ENCODE results near the gene NSG1. TPM values are rescaled to one million over a fixed set of nuclear protein-coding genes. Genes with fewer than 3 reads are reported as not detected.

Gene NSG1
- polyA plus RNA-seq, 1 of the 3 experiments (the other 2 are of a cell fraction) = 11.4 TPM

GRCh38 chr4:4457803-4458553 lies 71.1 kb downstream of the NSG1 start:
- Histone ChIP-seq H4K20me1 (ENCODE audit: insufficient read depth) (no peaks in the 10 kb centered on the region), H3F3A (replicated peaks; ENCODE audit: insufficient read depth) (peaks cover 17% of the 10 kb centered on the region), H3K27ac (ENCODE audit: low read depth in 2 of 2, low read length in 1 of 2) (peak overlapping the region in 1 of 2 experiments; percentile 86; a peak in 2 of 4 replicates), H3K27me3 (ENCODE audit: insufficient read depth) (no peaks in the 10 kb centered on the region), H3K79me2 (ENCODE audit: insufficient read depth) (no peaks in the 10 kb centered on the region), H3K36me3 (replicated peaks in 1 of 2; ENCODE audit: control insufficient read depth in 1 of 2, insufficient read depth in 2 of 2, low read length in 1 of 2) (peaks cover 25 to 26% of the 10 kb centered on the region in 2 experiments), H3K4me2 (peak overlapping the region; percentile 40; the same call in 1 of the 2 replicates), H2AFZ (ENCODE audit: low read depth) (no peak overlapping the region), H3K4me3 (ENCODE audit: low read depth in 2 of 2, low read length in 1 of 2) (no peak overlapping the region), H3K9me2 (no peaks in the 10 kb centered on the region), H3K9ac (peak overlapping the region; percentile 64), H3K4me1 (ENCODE audit: control insufficient read depth in 1 of 2, insufficient read depth in 2 of 2, low read depth in 1 of 2, low read length in 1 of 2) (peaks cover 9 to 51% of the 10 kb centered on the region in 2 experiments), H3K9me3 (no peaks in the 10 kb centered on the region)
- no peak for DNase-seq
- POLR2A ChIA-PET = no interaction called here
- CTCF ChIA-PET = interaction anchor here (0.9 to 1.0 kb wide), 2 partner anchors 23 to 31 kb away, joined by 3 read pairs; no protein-coding TSS in a partner anchor
- WGBS (ENCODE audit: low lambda C conversion rate) = 89% methylated on average over 5 of the region's 5 CpGs
- TF ChIP-seq RCOR1 (IDR thresholded peaks at IDR 0.05; ENCODE audit: low read length) (no peak), RFX5 (IDR thresholded peaks at IDR 0.05; ENCODE audit: low read length) (no peak), JUND (IDR thresholded peaks at IDR 0.05) (0 out of 2 replicates have a peak, but pooled peaks have one; percentile 10), MEF2A (IDR thresholded peaks at IDR 0.05; ENCODE audit: borderline replicate concordance, low read depth) (no peak), FOSL2 (IDR thresholded peaks at IDR 0.05; ENCODE audit: borderline replicate concordance, low read depth) (peak; percentile 54; the same call in 1 of the 2 replicates), CHD2 (IDR thresholded peaks at IDR 0.05; ENCODE audit: low read length, partially characterized antibody) (no peak), RAD21 (IDR thresholded peaks at IDR 0.05; ENCODE audit: low read length) (no peak)
- TF ChIP-seq, protein P1, sequence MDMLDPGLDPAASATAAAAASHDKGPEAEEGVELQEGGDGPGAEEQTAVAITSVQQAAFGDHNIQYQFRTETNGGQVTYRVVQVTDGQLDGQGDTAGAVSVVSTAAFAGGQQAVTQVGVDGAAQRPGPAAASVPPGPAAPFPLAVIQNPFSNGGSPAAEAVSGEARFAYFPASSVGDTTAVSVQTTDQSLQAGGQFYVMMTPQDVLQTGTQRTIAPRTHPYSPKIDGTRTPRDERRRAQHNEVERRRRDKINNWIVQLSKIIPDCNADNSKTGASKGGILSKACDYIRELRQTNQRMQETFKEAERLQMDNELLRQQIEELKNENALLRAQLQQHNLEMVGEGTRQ (IDR thresholded peaks at IDR 0.05; ENCODE audit: borderline replicate concordance, low read depth, low read length) = no peak
- TF ChIP-seq, protein P2, sequence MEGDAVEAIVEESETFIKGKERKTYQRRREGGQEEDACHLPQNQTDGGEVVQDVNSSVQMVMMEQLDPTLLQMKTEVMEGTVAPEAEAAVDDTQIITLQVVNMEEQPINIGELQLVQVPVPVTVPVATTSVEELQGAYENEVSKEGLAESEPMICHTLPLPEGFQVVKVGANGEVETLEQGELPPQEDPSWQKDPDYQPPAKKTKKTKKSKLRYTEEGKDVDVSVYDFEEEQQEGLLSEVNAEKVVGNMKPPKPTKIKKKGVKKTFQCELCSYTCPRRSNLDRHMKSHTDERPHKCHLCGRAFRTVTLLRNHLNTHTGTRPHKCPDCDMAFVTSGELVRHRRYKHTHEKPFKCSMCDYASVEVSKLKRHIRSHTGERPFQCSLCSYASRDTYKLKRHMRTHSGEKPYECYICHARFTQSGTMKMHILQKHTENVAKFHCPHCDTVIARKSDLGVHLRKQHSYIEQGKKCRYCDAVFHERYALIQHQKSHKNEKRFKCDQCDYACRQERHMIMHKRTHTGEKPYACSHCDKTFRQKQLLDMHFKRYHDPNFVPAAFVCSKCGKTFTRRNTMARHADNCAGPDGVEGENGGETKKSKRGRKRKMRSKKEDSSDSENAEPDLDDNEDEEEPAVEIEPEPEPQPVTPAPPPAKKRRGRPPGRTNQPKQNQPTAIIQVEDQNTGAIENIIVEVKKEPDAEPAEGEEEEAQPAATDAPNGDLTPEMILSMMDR (IDR thresholded peaks at IDR 0.05) = no peak

DNA sequence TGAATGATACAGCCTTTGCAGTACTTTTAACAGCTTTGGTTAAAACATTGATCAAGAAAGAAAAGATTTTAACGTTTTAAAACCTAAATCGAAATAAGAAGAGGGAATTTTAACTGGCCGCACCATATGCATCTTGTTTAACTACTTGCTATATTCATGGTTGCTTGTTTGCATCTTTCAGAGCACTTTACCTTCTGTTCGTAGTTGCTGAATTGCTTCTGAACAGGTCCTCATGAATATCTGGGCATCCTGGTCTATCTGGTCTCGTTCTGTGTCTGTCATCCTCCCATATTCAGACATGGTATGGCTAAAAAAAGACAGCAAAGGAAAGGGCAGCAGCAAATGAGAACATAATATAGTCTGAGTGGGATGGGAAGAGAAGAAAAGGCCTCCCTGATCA lies 72.3 kb downstream of the NSG1 start:
- WGBS (ENCODE audit: low lambda C conversion rate) = 95% methylated on average over 5 of the region's 5 CpGs
- POLR2A ChIA-PET = no interaction called here
- H3K27ac ChIP-seq (ENCODE audit: low read depth in 2 of 2, low read length in 1 of 2) = peak overlapping the region in 1 of 2 experiments; percentile 86; a peak in 2 of 4 replicates

More for the DNA sequence above, 72.3 kb downstream of the NSG1 start:
- DNase-seq = no peak
- Histone ChIP-seq H3K9me3 (no peaks in the 10 kb centered on the region), H3K4me2 (no peak overlapping the region), H4K20me1 (ENCODE audit: insufficient read depth) (no peaks in the 10 kb centered on the region), H2AFZ (ENCODE audit: low read depth) (no peak overlapping the region), H3K79me2 (ENCODE audit: insufficient read depth) (no peaks in the 10 kb centered on the region), H3K36me3 (replicated peaks in 1 of 2; ENCODE audit: control insufficient read depth in 1 of 2, insufficient read depth in 2 of 2, low read length in 1 of 2) (peaks cover 19 to 22% of the 10 kb centered on the region in 2 experiments), H3K4me3 (ENCODE audit: low read depth in 2 of 2, low read length in 1 of 2) (no peak overlapping the region), H3K9me2 (no peaks in the 10 kb centered on the region), H3K9ac (no peak overlapping the region), H3K4me1 (ENCODE audit: control insufficient read depth in 1 of 2, insufficient read depth in 2 of 2, low read depth in 1 of 2, low read length in 1 of 2) (peaks cover 9 to 45% of the 10 kb centered on the region in 2 experiments), H3K27me3 (ENCODE audit: insufficient read depth) (no peaks in the 10 kb centered on the region), H3F3A (replicated peaks; ENCODE audit: insufficient read depth) (peaks cover 21% of the 10 kb centered on the region)
- TF ChIP-seq EP300 (IDR thresholded peaks at IDR 0.05; ENCODE audit: borderline replicate concordance in 1 of 2, low read depth in 1 of 2, low read length in 1 of 2) (no peak), SIN3A (IDR thresholded peaks at IDR 0.05; ENCODE audit: borderline replicate concordance, low read depth, low read length) (no peak), GABPA (IDR thresholded peaks at IDR 0.05; ENCODE audit: low read depth) (no peak), CHD2 (IDR thresholded peaks at IDR 0.05; ENCODE audit: low read length, partially characterized antibody) (no peak), MAX (IDR thresholded peaks at IDR 0.05; ENCODE audit: low read depth) (no peak), NRF1 (IDR thresholded peaks at IDR 0.05; ENCODE audit: low read depth, low read length) (no peak), FOSL2 (IDR thresholded peaks at IDR 0.05; ENCODE audit: borderline replicate concordance, low read depth) (no peak), RAD21 (IDR thresholded peaks at IDR 0.05; ENCODE audit: low read length) (no peak), EZH2phosphoT487 (IDR thresholded peaks at IDR 0.05; ENCODE audit: borderline replicate concordance, low read depth) (no peak), ZBTB33 (IDR thresholded peaks at IDR 0.05; ENCODE audit: borderline replicate concordance, low read depth) (no peak)
- CTCF ChIA-PET = interaction anchor here (0.6 to 1.0 kb wide), 2 partner anchors 30 to 211 kb away, joined by 3 read pairs; partner anchors contain the start of gene TMEM128
